GM19043 (cell line): ENCODE results near the gene ITFG2.

Source experiments
- ATAC-seq: cut with Tn5 transposase; IDR thresholded peaks from one replicate; pipeline ENCODE4 v1.9.1; 2021; ENCODE audit warnings: low read depth; ENCODE audit not compliant: unreplicated experiment

Gene ITFG2

GRCh38 chr12:2794736-2795289, 17.7 kb upstream of the ITFG2 start, which contains the start of gene FKBP4:
Gene FKBP4, plus strand, starts transcription at chr12:2794970. Its CDS starts 170 bp downstream, at chr12:2795140.
- ATAC-seq = peak; percentile 71

DNA sequence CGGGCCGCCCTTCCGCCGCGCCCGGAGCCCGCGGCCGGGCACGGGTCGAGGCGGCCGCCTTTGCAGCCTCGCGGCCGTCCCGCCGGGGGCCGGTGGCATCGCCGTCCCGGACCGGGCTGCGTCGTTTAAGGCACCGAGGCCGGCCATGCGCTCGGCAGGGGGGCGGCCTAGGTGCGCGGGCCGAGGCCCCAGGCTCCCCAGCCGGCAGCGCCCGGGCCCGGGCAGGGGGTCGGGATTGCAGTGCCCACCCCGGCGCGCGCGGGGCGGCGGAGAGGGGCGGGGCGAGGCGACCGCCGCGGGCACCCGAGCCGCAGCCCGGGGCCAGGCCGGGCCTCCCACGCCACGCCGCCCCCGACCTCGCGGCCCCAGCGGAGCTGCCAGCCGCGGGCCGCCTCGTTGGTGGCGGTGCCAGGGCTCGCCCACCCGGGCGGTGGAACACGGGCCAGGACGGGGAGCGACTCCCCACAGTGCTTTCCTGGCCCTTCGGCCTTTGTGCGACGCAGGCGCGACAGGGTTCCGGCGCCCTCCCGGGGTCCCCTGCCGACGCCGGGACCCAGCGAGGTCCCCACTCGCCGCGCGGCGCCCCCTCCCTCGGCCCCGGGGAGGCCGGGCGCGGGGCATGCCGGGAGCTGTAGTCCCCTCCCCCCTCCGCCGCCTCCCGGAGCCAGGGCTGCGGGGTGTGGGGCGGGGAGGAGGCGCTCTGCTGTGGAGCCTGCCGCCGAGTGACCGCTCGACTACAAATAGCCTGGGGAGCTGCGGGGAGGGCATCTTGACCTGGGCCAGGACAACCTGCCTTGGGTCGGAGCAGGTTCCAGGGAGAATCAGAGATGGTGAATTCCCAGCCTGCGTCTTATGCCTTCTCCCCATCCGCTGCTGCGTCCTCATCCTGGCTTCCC, 16.9 kb upstream of the ITFG2 start:
- peak; percentile 68 for ATAC-seq

- no peak for ATAC-seq
These were observed 16.2 kb upstream of the ITFG2 start for GRCh38 chr12:2796187-2796666.

DNA sequence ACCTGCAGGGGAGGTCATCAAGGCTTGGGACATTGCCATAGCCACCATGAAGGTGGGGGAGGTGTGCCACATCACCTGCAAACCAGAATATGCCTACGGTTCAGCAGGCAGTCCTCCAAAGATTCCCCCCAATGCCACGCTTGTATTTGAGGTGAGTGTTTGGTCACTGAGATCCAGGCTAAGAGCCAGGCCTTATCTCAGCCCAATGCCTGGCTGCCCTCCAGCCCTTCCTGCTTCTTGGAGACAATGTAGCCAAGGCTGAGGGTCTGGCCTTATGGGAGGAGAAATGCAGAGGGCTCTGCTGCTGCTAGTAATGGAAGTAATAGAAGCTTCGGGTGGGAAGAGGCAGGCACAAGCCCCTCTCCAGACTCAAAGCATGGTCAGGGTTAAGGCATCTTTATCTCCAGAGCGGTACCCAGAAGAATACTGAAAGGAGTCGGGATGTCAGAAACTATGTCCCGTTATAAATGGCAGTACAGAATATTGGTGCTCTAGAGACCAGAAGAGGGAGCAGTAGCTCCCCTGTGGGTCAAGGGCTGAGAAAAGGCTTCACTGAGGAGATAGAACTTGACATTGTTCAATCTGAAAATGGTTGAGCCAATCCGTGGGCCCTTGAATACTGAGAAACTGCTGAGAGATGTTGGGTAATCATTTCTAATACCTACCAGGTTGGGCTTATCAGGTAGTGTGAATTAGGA, 14.6 kb upstream of the ITFG2 start:
- no peak for ATAC-seq

DNA sequence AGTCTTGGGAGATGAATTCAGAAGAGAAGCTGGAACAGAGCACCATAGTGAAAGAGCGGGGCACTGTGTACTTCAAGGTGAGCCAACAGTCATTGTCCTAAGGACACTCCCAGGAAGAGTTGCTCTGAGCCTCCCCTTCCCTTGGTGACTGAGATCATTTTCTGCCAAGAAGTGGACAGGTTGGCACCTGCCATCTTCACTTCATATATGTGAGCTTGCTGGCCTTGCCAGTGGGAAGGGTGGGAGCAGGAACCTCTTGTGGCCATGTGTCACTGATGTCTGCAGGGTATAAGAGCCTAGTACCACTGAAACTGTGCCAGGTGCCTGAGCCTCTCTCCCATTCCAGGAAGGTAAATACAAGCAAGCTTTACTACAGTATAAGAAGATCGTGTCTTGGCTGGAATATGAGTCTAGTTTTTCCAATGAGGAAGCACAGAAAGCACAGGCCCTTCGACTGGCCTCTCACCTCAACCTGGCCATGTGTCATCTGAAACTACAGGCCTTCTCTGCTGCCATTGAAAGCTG, 12.4 kb upstream of the ITFG2 start:
- no peak for ATAC-seq

DNA sequence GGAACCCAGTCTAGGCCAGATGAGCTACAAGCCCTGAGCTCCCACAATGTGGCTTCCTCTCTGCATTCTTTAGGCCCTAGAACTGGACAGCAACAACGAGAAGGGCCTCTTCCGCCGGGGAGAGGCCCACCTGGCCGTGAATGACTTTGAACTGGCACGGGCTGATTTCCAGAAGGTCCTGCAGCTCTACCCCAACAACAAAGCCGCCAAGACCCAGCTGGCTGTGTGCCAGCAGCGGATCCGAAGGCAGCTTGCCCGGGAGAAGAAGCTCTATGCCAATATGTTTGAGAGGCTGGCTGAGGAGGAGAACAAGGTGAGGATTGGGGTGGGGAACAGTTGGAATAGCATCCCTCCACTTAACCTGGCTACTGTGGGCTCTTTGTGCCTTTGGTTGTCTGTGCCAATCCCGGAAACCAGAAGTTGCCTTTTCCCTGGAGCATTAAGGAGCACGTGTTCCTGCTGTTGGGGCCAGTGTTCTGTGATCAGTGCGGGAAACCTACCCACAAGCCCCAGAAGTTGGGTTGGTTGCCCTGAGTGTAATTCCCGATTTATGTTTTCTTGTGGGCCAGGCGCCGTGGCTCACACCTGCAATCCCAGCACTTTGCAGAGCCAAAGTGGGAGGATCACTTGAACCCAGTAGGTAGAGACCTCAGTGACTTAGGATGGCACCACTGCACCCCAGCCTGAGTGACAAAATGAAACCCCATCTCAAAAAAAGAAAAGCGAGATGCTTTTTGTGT, 11.3 kb upstream of the ITFG2 start:
- no peak for ATAC-seq

- no peak for ATAC-seq
These were observed 8.7 kb upstream of the ITFG2 start for GRCh38 chr12:2803635-2804392.

- no peak for ATAC-seq
These were observed 7.9 kb upstream of the ITFG2 start for GRCh38 chr12:2804393-2805142.

DNA sequence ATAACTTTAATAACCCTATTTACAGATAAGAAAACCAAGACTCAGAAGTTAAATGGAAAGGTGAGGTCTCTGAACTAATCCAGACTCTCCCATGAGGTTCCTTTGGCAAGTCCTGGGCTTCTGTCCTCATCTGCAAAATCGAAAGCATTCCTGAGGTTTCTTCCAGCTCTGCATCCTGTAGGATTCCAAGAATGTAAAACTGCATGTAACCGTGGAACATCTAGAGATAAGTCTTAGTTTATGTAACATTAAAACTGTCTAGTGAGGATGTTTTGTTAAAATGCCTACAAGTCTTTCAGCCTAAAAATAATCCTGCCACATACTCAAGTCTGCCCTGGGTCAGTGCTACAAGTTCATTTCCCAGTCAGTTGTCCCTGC, 7.3 kb upstream of the ITFG2 start:
- ATAC-seq = no peak

GRCh38 chr12:2806700-2807099, 5.8 kb upstream of the ITFG2 start:
- ATAC-seq = no peak

- ATAC-seq = no peak
These were observed 667 bp upstream of the ITFG2 start for GRCh38 chr12:2811801-2812200.

- peak; percentile 34 for ATAC-seq
These were observed 1.0 kb downstream of the ITFG2 start for GRCh38 chr12:2813214-2814185.

DNA sequence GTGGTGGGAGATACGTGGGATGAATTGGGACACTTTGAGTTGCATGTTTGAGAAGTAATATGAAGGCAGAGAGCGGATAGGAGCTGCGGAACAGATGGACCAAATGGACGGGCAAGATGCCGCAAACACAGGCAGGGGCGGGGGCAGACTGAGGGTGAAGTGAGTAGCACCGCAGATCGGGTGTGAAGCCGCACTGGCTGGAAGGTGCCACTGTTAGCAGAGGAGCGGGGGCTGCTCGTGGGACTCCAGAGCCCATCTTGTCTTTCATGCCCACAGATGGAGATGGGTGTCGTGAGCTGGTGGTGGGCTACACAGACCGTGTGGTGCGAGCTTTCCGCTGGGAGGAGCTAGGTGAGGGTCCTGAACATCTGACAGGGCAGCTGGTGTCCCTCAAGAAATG, 7.3 kb downstream of the ITFG2 start:
- no peak for ATAC-seq

GRCh38 chr12:2820432-2820831, 8.0 kb downstream of the ITFG2 start:
- no peak for ATAC-seq

DNA sequence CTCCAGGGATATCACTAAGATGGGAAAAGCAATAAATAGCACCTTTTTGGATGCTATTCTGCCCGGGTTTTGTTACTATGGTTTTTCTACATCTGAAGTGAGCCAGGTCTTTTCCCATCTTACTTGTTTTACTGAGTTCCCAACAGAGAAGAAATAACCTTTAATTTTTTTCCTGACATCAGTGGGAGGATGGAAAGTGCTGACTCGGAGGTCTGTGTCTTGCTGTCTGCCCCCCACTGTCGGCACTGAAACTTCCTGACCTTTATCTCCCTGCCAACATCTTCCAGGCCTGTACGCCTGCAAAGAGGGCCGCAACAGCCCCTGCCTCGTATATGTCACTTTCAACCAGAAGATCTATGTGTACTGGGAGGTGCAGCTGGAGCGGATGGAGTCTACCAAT, 11.0 kb downstream of the ITFG2 start:
- ATAC-seq = no peak

GRCh38 chr12:2824541-2824940, 12.1 kb downstream of the ITFG2 start:
- ATAC-seq = no peak

DNA sequence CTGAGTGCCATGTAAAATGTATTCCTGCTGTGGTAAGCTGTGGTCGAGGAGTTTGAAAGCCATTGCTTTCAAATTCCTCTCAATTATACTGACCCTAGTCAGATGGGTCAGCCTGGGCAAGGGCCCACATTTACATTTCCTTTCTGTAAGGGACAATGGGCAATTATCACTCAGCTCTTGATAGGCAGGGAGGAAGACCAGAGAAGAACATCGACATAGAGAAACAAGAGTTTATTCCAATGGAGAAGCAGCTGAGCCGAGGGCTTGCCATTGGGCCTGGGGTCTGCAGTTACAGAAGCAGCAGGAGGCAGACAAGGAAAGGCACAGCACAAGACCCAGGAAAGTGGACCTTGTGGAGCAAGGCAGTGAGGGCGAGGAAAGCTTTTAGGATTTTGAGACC, 12.7 kb downstream of the ITFG2 start:
- ATAC-seq = no peak

DNA sequence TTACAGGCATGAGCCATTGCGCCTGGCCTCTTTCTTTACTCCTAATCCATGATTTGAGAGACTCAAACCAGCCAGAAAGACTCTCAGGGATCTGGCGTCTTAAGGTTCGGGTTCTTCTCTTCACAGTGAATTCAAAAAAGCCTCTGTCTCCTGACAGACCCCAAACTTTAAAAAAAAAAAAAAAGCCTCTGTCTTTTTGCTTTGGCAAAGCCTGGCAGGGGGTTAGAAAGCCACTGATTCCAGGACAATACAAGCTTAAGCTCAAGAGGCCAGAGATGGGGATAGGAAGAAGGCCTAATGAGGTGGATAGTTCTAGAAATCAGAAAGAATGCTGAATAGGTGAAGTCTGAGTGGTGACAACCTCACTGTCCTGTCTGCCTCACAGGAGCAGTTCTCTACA, 13.6 kb downstream of the ITFG2 start:
- ATAC-seq = no peak
